Ascending aorta (tissue), 2 donors: ENCODE results near the gene FBXW4. TPM values are rescaled to one million over a fixed set of nuclear protein-coding genes. Genes with fewer than 3 reads are reported as not detected.

Experiments used
- DNase-seq, 2 donors: peaks; one replicate each; pipeline ENCODE4 v3.0.0-alpha.2; 2019; ENCODE audit warnings: low spot score in 2 of 2
- H3K27ac ChIP-seq, 2 donors: fragments of 200-600 bp; sonication (generic); one replicate each; pipeline ENCODE4 v1.5.1; 2016 to 2017; ENCODE audit warnings: mild to moderate bottlenecking in 1 of 2
- H3K27me3 ChIP-seq: fragments of 200-600 bp; sonication (generic); one replicate; pipeline ENCODE4 v1.5.1; 2017
- H3K36me3 ChIP-seq, 2 donors: fragments of 200-600 bp; sonication (generic); one replicate each; pipeline ENCODE4 v1.5.1; 2016
- H3K4me1 ChIP-seq, 2 donors: fragments of 200-600 bp; sonication (generic); one replicate each; pipeline ENCODE4 v1.5.1; 2016 to 2017; ENCODE audit warnings: mild to moderate bottlenecking in 1 of 2
- H3K4me3 ChIP-seq, 2 donors: fragments of 200-600 bp; sonication (generic); one replicate each; pipeline ENCODE4 v1.5.1; 2016 to 2017; ENCODE audit warnings: mild to moderate bottlenecking in 1 of 2
- H3K9me3 ChIP-seq, 2 donors: fragments of 200-600 bp; sonication (generic); one replicate each; pipeline ENCODE4 v1.5.1; 2016
- CTCF ChIP-seq, 3 experiments: fragments of 200-600 bp in 2 of 3; fragments of 450-650 bp in 1 of 3; sonication (generic) in 2 of 3; IDR thresholded peaks; one replicate each; pipeline ENCODE4 v1.5.1; 2016 to 2019; ENCODE audit warnings: antibody characterized with exemption in 3 of 3, mild to moderate bottlenecking in 1 of 3, moderate library complexity in 1 of 3
- intact Hi-C: fragments of 100-400 bp; cut with DNase I; formaldehyde crosslinking; loops from one replicate; pipeline ENCODE4 v1.15.1; 2023
- total RNA-seq: library from RNA; depleted of rRNA; stranded (reverse); fragments of >200 nt; gene quantifications from one replicate; pipeline ENCODE4 v1.1.0, GENCODE V29; 2016

The FBXW4 gene
- total RNA-seq, 1 donor from 2014 or later: 21.3 TPM

GRCh38 chr10:101612086-101612485, 82.9 kb downstream of the FBXW4 start:
- Histone ChIP-seq H3K4me1 (no peaks in the 10 kb centered on the region), H3K9me3 (no peaks in the 10 kb centered on the region), H3K36me3 (peaks cover 29 to 67% of the 10 kb centered on the region in 2 donors), H3K4me3 (no peak overlapping the region), H3K27ac (no peak overlapping the region), H3K27me3 (no peaks in the 10 kb centered on the region)
- DNase-seq: no peak
- intact Hi-C loops: no loop called here
- no peak for TF ChIP-seq CTCF (IDR thresholded peaks at IDR 0.05)

- no peak for TF ChIP-seq CTCF (IDR thresholded peaks at IDR 0.05)
- no peaks in the 10 kb centered on the region for H3K9me3 ChIP-seq
- H3K4me1 ChIP-seq: no peaks in the 10 kb centered on the region
- intact Hi-C loops: no loop called here
- H3K4me3 ChIP-seq: no peak overlapping the region
- DNase-seq: no peak
- no peak overlapping the region for H3K27ac ChIP-seq
- H3K27me3 ChIP-seq: no peaks in the 10 kb centered on the region
- H3K36me3 ChIP-seq: peaks cover 25 to 61% of the 10 kb centered on the region in 2 donors
Measured at GRCh38 chr10:101611096-101611905, 83.7 kb downstream of the FBXW4 start.

- Histone ChIP-seq H3K4me3 (no peak overlapping the region), H3K27ac (no peak overlapping the region), H3K4me1 (no peaks in the 10 kb centered on the region), H3K36me3 (peaks cover 19 to 64% of the 10 kb centered on the region in 2 donors), H3K9me3 (no peaks in the 10 kb centered on the region), H3K27me3 (no peaks in the 10 kb centered on the region)
- DNase-seq: no peak
- intact Hi-C loops: no loop called here
- no peak for TF ChIP-seq CTCF (IDR thresholded peaks at IDR 0.05)
Measured at GRCh38 chr10:101609481-101609880, 85.5 kb downstream of the FBXW4 start.

- no peak overlapping the region for H3K27ac ChIP-seq
- TF ChIP-seq CTCF (IDR thresholded peaks at IDR 0.05): no peak
- intact Hi-C loops: no loop called here
- peaks cover 19 to 56% of the 10 kb centered on the region in 2 donors for H3K36me3 ChIP-seq
- no peaks in the 10 kb centered on the region for H3K9me3 ChIP-seq
- DNase-seq: no peak
- H3K4me1 ChIP-seq: no peaks in the 10 kb centered on the region
- no peak overlapping the region for H3K4me3 ChIP-seq
- no peaks in the 10 kb centered on the region for H3K27me3 ChIP-seq
Measured at GRCh38 chr10:101607124-101607523, 87.8 kb downstream of the FBXW4 start.

- no peaks in the 10 kb centered on the region for H3K4me1 ChIP-seq
- H3K36me3 ChIP-seq: peaks cover 0 to 13% of the 10 kb centered on the region in 2 donors
- peak in 1 of 2 donors; percentile 72 for DNase-seq
- H3K4me3 ChIP-seq: no peak overlapping the region
- H3K9me3 ChIP-seq: no peaks in the 10 kb centered on the region
- H3K27me3 ChIP-seq: no peaks in the 10 kb centered on the region
- H3K27ac ChIP-seq: no peak overlapping the region
- intact Hi-C loops: loop anchor here (2.0 kb wide), 1 partner anchor 178 kb away; no protein-coding TSS in a partner anchor
- TF ChIP-seq CTCF (IDR thresholded peaks at IDR 0.05): peak; percentile 70 to 85 (median 78)
Measured at GRCh38 chr10:101602761-101603398, 92.1 kb downstream of the FBXW4 start.
